NCI-H187 treated with DMSO at 0.1 percent for 48 hours (cell line): ENCODE measurements around the gene ANO2.

Source experiments
- DNase-seq: peaks from one replicate; lab custom pipeline; 2025; lab: John Stamatoyannopoulos, UW

Gene ANO2

DNA sequence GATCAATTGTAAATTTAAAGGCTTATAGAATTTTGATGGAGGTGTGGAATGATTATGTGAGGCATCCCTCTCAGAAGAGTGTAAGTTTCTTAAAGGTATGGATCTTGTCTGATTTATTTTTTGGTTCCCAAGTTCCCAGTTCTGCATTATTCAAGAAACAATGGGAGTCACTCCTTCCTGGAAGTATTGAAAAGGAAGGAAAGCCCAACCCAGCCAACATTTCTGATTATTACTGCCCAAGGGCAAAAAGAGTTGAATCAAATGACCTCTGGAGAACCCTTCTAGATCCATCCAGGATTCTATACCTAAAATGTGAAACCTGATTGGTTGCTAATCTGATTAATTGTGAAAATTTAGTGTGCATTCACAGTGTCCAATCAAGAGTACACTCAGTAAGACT is 166.2 kb downstream of the ANO2 start:
- no peak for DNase-seq

DNA sequence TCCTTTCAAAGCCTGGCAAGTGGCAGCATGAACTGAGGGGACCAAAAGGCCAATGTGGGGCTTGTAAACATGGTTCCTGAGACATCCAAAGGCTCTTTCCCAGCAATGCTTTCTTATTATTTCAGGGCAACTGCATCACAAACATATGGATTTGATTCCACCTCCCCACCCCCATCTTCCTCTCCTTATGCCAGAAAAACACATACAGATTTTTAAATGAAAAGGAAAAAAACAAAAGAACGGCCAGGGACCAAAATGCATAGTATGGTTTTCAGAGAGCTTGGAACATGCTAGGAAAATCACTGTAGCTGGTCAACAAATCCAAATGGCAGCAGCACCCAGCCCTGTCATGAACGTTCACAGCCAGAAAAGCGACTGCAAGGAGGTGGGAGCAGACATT is 167.6 kb downstream of the ANO2 start:
- DNase-seq: no peak

DNA sequence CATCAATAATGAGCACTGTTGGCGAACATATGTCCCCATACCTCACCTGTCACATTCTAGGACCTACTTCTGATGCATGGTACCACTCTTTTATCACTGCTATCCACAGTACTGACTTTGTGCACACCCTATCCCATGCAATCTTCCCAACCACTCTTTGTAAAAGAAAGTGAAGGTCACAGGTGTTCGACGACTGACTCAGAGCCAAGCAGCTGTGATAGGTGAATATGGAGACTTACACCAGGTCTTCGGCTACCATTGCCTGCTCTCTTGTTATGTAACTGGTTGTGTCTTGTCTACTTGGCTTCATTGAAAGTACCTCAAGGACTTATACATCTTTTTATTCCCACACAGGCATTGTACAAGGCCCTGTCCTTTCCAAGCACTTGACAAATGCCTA is 169.0 kb downstream of the ANO2 start:
- DNase-seq: no peak

DNA sequence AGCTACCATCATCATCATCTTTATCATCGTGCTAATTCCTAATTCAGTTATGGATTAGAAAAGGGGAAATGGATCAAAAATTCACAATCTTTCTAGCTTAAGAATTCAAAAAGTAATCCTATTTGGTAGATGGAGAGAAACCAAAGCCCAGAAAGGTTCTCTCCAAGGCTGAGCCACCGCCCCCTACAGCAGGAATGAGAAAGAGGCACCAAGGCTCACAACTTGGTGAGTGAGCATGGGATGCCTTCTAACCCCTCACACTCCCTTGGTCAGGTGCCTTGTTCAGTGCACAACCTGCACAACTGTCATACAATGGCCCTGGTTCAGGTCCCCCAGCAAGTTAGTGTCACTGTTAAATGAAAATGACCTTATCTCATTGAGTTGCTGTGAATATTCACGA is 171.5 kb downstream of the ANO2 start:
- no peak for DNase-seq

DNA sequence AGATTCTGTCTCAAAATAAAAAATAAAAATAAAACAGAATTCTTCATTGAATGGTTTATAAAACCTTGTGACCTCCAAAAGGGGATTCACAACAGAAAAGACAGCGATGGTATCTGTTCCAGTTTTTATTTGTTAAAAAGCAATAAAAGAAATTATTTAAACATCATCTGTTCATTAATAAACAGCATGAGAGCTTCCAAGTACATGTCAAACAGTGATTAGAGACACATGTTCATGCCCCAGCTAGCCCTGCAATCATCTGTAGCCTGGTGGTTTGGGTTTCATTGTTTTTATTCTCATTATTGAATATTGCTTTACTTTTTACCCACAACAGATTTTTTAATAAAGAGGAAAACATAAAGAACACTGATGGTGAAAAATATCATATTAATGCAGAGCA is 173.3 kb downstream of the ANO2 start:
- DNase-seq: no peak

DNA sequence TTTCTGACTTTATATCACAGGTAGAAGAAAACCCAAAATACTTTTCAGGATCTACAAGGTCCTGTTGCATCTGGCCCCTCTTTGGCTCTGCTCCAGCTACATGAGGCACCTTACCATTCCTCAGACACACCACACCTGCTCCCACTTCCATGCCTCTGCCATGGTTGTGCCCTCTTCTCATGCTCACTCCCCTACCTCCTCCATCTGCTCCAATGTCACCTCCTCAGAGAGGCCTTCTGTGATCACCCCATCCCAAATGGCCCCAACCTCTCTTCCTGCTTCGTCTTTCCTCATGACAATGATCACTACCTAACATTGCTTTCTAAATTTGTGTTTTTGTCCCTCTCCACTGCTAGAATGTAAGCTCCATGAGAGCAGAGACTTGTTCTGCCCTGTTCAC is 174.3 kb downstream of the ANO2 start:
- no peak for DNase-seq

- no peak for DNase-seq
These were observed 176.4 kb downstream of the ANO2 start for GRCh38 chr12:5768581-5769196.

GRCh38 chr12:5768171-5768570 is 176.9 kb downstream of the ANO2 start:
- DNase-seq: no peak

DNA sequence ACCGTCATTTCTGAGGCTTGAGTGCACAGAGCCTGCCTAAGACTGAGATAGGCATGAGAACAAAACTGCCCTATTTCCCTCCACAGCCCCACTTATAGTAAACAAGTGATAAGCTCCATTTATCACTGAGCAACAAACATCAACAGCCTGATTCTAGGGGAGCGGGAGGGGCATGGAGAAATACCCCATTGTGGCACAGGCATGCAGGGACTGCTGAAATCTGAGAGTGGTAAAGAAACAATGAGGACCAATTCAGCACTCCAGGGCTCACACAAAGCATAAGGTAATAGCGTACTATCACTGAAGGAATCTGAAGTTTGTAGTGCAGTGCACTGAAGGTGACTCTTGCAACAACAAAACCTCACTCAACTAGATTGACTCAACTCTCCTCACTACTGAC is 186.7 kb downstream of the ANO2 start:
- no peak for DNase-seq

- DNase-seq: no peak
These were observed 188.7 kb downstream of the ANO2 start for GRCh38 chr12:5756338-5756842.

GRCh38 chr12:5748027-5748426 is 197.0 kb downstream of the ANO2 start:
- no peak for DNase-seq

GRCh38 chr12:5746917-5747316 is 198.1 kb downstream of the ANO2 start:
- DNase-seq: no peak

- no peak for DNase-seq
These were observed 198.8 kb downstream of the ANO2 start for GRCh38 chr12:5746036-5746908.

DNA sequence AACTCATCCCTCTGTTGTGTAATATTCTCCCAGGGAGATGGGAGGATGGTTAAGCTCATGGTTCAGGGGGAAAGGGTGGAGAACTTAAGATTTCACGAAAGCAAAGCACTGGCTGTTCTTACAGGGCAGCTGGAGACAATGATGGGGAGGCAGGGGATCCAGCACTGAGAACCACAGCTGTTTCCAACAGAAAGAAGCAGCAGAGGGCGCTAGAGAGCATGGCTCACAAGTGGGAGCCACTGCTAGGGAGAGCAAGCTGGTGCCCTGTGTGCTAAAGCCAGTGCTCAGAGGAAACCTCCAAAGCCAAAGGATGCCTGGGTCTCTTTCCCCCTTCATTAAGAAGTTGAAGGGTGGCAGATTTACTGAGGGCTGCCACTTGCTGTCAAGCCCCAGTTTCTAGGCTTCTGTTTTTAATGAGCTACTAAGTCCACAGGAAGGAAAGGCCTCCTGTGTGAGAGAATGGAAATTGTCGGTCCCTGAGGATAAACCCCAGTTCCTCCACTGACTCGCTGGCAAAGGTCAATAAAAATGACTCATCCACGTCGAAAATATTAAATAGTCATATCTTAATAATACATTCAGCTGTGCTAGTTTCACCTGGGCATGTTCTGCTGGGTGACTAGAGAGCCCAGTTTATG is 199.7 kb downstream of the ANO2 start:
- no peak for DNase-seq

DNA sequence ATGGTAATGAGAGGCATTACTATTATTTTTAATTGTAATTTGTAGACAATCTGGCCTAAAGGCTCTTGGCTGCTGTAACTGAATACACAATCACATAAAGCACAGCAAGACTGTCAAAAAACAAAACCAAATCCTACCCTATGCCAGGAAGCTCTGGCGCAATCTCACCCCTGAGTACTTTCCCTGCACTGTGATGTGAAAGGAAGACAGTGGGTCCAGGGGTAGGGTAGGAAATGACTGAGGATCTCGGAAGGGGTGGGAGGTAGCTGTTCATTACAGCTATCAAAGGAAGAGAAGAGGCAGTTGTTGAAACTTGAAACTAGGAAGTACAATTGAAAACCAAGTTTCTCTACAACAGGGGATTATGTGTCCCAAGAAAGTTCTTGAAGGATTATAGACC is 202.8 kb downstream of the ANO2 start:
- no peak for DNase-seq

GRCh38 chr12:5739917-5740316 is 205.1 kb downstream of the ANO2 start:
- DNase-seq: peak; percentile 18

DNA sequence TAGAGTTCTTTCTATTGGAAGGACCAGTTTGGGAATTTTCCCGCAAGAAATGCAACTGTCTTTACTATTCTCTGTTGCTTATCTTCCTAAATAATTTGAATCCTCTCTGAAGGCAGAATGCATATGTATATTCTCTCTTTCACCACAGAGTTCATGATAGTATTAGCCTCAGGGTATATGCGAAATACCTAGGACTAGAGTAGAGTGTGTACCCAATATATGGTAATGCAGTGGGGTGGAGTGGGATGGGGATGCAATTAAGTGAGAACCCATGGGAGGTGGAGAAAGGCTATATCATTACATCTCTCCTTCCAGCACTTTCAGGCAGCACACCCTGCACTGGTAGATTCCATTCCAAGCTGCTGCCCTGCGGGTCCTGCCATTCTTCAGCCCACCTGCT is 207.3 kb downstream of the ANO2 start:
- no peak for DNase-seq

DNA sequence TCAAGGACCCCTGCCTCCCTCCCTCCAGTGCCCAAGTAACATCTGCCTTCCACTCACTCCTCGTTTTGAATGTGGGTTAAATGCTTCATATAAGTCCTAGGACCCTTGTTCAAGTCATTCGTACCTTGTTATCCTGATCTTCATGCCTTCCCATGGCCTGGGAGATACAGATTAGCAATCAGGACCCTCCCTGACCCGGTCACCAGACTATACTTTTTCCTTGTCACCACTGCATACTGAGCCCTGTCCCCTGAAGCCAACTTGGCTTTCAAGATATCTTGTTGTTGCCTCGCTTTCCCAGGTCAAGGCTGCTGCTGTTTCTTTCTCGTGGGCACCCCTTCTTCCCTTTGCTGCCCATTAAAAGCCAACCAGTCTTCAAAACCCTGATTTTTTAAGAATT is 208.5 kb downstream of the ANO2 start:
- no peak for DNase-seq

DNA sequence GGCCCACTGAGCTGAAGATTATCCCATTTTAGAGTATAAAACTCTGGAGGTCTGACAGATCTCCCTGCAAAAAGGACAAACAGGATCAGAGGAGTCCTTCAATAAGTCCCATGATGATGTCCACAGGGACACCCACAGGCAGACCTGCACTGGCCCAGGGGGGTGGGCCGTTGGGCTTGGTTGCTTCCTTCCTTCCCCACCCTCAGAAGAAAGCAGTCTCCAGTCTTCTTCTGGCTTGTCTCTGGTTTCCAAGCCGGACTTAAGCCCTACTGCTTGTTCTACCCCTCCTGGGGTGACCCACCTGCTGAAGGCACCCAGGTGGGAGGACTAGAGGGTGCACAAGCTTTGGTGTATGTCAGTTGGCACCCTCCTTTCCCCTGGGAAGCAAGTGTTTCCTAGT is 209.0 kb downstream of the ANO2 start:
- no peak for DNase-seq

DNA sequence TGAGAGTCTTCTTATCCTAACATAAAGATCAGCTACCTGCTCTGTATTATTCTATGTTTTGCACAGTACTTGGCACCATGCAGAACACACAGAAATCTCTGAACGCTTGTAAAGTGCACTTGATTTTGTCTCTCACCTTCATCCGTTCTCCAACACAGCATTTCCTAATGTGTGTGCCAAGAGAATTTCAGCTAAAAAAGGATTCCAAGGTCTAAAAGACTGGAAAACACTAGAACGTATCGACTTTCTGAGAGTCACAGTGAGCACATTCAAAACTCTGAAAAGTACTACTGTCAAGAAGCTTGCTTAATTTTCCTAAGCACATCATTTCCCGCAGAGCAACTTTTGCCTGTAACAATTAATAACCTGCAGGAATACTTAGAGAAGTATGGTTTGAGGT is 211.1 kb downstream of the ANO2 start:
- no peak for DNase-seq

DNA sequence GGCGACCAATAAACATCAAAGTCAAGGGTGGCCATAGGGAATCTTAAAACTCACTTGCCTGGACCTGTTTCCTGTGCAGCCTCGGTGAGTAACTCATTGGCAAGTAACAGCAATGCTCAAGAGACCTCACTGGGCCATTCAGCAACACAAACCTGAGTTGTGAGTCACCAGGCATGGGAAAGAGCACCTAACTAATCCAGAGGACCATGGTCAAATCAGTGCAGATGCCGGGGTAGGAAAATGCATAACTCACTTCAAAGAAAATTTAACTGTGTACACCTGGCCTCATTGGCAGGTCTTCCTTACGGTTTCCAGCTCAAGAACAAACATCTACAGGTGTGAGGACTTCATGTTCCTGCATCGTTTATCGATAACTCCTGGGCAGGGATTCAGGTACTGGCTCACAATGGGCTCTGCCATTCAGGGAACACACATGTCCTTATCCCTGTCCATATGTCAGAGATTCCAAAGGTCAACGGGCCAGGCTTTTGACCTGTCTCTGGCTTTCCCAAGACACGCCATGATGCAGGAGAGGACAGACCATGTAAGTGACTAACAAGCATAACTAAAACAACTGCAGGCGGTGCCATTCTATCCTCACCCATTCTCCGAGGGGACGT is 211.8 kb downstream of the ANO2 start:
- no peak for DNase-seq

DNA sequence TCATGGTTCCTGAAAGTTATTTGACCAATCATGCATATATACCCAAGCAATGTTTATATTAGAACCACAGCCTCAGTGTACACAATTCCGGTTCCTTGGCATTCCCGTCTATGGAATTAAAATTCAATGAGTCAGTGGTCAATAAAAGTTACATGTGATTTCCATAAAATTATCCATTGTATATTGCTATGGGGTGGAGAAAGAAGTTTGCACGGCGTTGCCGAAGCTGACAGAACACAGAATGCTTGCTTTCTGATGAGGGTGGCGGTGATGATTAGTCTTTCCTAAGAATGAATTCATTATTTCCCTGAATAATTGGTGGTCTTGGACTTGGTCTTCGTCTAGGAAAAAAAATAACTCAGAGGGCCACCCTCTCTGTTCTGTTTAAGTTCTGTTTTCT is 214.1 kb downstream of the ANO2 start:
- DNase-seq: no peak
